SK-N-SH (cell line): ENCODE measurements around the gene HP1BP3. TPM values are rescaled to one million over a fixed set of nuclear protein-coding genes. Genes with fewer than 3 reads are reported as not detected.

ENCODE experiments used
- CTCF ChIA-PET: fragments of 300-600, 350-600 bp; formaldehyde crosslinking; extraction: SDS; loops from one replicate; lab custom pipeline; 2021; lab: Yijun Ruan, JAX
- POLR2A ChIA-PET: fragments of 350-600 bp; sonication (Branson Sonifier 250); formaldehyde crosslinking; extraction: SDS; loops from one replicate; lab custom pipeline; 2020; ENCODE audit warnings: antibody characterized with exemption, inconsistent platforms; lab: Yijun Ruan, JAX
- DNase-seq: peaks from one replicate; pipeline ENCODE4 v3.0.0; 2012
- H2AFZ ChIP-seq: fragments of 200-600 bp; sonication (generic); 2 replicates; pipeline ENCODE4 v1.8.1; 2016; ENCODE audit warnings: antibody characterized with exemption, mild to moderate bottlenecking, low read depth
- H3F3A ChIP-seq: fragments of 200-600 bp; sonication (generic); replicated peaks from 2 replicates; pipeline ENCODE3; 2016; ENCODE audit warnings: antibody characterized with exemption, mild to moderate bottlenecking; ENCODE audit not compliant: insufficient read depth
- H3K27ac ChIP-seq, 2 experiments: fragments of 200-500 bp in 1 of 2; fragments of 200-600 bp in 1 of 2; sonication (Bioruptor generic) in 1 of 2; sonication (generic), shearing (Covaris generic) in 1 of 2; 2 replicates each; pipeline versions ENCODE4 v1.5.1 to v1.6.1; 2014 to 2016; ENCODE audit warnings: low read depth in 2 of 2, inconsistent platforms in 1 of 2, low read length in 1 of 2, mild to moderate bottlenecking in 1 of 2, mixed read lengths in 1 of 2
- H3K27me3 ChIP-seq: fragments of 200-600 bp; sonication (generic), shearing (Covaris generic); 2 replicates; pipeline ENCODE4 v1.6.1; 2016; ENCODE audit warnings: mixed run types; ENCODE audit not compliant: insufficient read depth
- H3K36me3 ChIP-seq, 2 experiments: fragments of 200-500 bp in 1 of 2; fragments of 200-600 bp in 1 of 2; sonication (Bioruptor generic) in 1 of 2; sonication (generic) in 1 of 2; replicated peaks in 1 of 2; 2 replicates each; pipeline versions ENCODE3 to v1.5.1; 2014 to 2016; ENCODE audit warnings: low read length in 1 of 2, mild to moderate bottlenecking in 1 of 2; ENCODE audit not compliant: insufficient read depth in 2 of 2, control insufficient read depth in 1 of 2
- H3K4me1 ChIP-seq, 2 experiments: fragments of 200-500 bp in 1 of 2; fragments of 200-600 bp in 1 of 2; sonication (Bioruptor generic) in 1 of 2; sonication (generic), shearing (Covaris generic) in 1 of 2; 2 replicates each; pipeline versions ENCODE4 v1.5.1 to v1.6.1; 2014 to 2016; ENCODE audit warnings: low read depth in 1 of 2, low read length in 1 of 2, mixed run types in 1 of 2; ENCODE audit not compliant: insufficient read depth in 2 of 2, control insufficient read depth in 1 of 2
- H3K4me2 ChIP-seq: fragments of 200-600 bp; sonication (generic), shearing (Covaris generic); 2 replicates; pipeline ENCODE4 v1.6.1; 2017; ENCODE audit warnings: mixed run types
- H3K4me3 ChIP-seq, 2 experiments: fragments of 200-500 bp in 1 of 2; fragments of 200-600 bp in 1 of 2; sonication (Bioruptor generic) in 1 of 2; sonication (generic), shearing (Covaris generic) in 1 of 2; 2 replicates each; pipeline versions ENCODE4 v1.5.1 to v1.8.1; 2014 to 2016; ENCODE audit warnings: low read depth in 2 of 2, inconsistent platforms in 1 of 2, low read length in 1 of 2, mild to moderate bottlenecking in 1 of 2, mixed read lengths in 1 of 2, moderate library complexity in 1 of 2
- H3K79me2 ChIP-seq: fragments of 200-600 bp; sonication (generic); 2 replicates; pipeline ENCODE4 v1.8.1; 2017; ENCODE audit warnings: mild to moderate bottlenecking; ENCODE audit not compliant: insufficient read depth
- H3K9ac ChIP-seq: fragments of 200-600 bp; sonication (generic); 2 replicates; pipeline ENCODE4 v1.6.1; 2017; ENCODE audit warnings: mixed run types
- H3K9me2 ChIP-seq: fragments of 200-600 bp; sonication (generic); 2 replicates; pipeline ENCODE4 v1.6.1; 2017; ENCODE audit warnings: mixed run types
- H3K9me3 ChIP-seq: fragments of 200-600 bp; sonication (generic); 2 replicates; pipeline ENCODE4 v1.6.1; 2017; ENCODE audit warnings: mixed run types, mild to moderate bottlenecking, moderate library complexity
- H4K20me1 ChIP-seq: fragments of 200-600 bp; sonication (generic); 2 replicates; pipeline ENCODE4 v1.6.1; 2017; ENCODE audit warnings: mild to moderate bottlenecking, mixed run types; ENCODE audit not compliant: insufficient read depth
- CHD2 ChIP-seq: fragments of 150-350 bp; IDR thresholded peaks from 2 replicates; pipeline ENCODE4 v1.6.1; 2018; ENCODE audit warnings: low read length; ENCODE audit not compliant: partially characterized antibody
- CTCF ChIP-seq: fragments of 200-600 bp; sonication (generic); IDR thresholded peaks from 2 replicates; pipeline ENCODE4 v1.6.1; 2017; ENCODE audit warnings: antibody characterized with exemption, mild to moderate bottlenecking, moderate library complexity
- FOXJ3 ChIP-seq: sonication (generic); formaldehyde crosslinking; IDR thresholded peaks from 2 replicates; pipeline ENCODE4 v1.5.1; 2020; ENCODE audit warnings: mild to moderate bottlenecking, missing genetic modification reagents
- GATA2 ChIP-seq: sonication (generic); formaldehyde crosslinking; IDR thresholded peaks from 2 replicates; pipeline ENCODE4 v1.5.0; 2020; ENCODE audit warnings: mild to moderate bottlenecking, missing genetic modification reagents
- PBX3 ChIP-seq: IDR thresholded peaks from 2 replicates; pipeline ENCODE4; 2012
- POLR2AphosphoS5 ChIP-seq: IDR thresholded peaks from 2 replicates; pipeline ENCODE4 v1.6.1; 2012; ENCODE audit warnings: low read depth, low read length
- RFX5 ChIP-seq: IDR thresholded peaks from 2 replicates; pipeline ENCODE4 v1.6.1; 2012; ENCODE audit warnings: mild to moderate bottlenecking, improper control_type of control experiment, low read length
- SMC3 ChIP-seq: IDR thresholded peaks from 2 replicates; pipeline ENCODE4 v1.6.1; 2012; ENCODE audit warnings: low read depth, low read length, improper control_type of control experiment
- TEAD4 ChIP-seq: IDR thresholded peaks from 2 replicates; pipeline ENCODE4 v1.4.0; 2012; ENCODE audit warnings: mild to moderate bottlenecking, borderline replicate concordance; ENCODE audit not compliant: insufficient read depth
- USF2 ChIP-seq: fragments of 150-350 bp; IDR thresholded peaks from 2 replicates; pipeline ENCODE4 v1.6.1; 2017; ENCODE audit warnings: antibody characterized with exemption, low read length, low read depth, borderline replicate concordance
- YY1 ChIP-seq: IDR thresholded peaks from 2 replicates; pipeline ENCODE4 v1.4.0; 2012; ENCODE audit warnings: low read depth, mild to moderate bottlenecking
- ZBTB33 ChIP-seq: IDR thresholded peaks from 2 replicates; pipeline ENCODE4 v1.4.0; 2012; ENCODE audit warnings: low read depth, borderline replicate concordance
- WGBS: methylation state at CpG from one replicate; pipeline ENCODE4 v1.1.6; 2017; ENCODE audit warnings: low lambda C conversion rate; 5-methylcytosine and 5-hydroxymethylcytosine counted together
- polyA plus RNA-seq, 3 experiments: library from polyadenylated mRNA; depleted of rRNA; stranded (reverse); fragments of >200 nt; gene quantifications; 2 replicates each; pipeline ENCODE4 v1.2.3, GENCODE V29; 2012

The HP1BP3 gene
- polyA plus RNA-seq, 1 of the 3 experiments (the other 2 are of a cell fraction), result 236 TPM

GRCh38 chr1:20834780-20835179 lies 47.7 kb upstream of the HP1BP3 start:
- POLR2A ChIA-PET, result no interaction called here
- CTCF ChIA-PET, result no interaction called here

GRCh38 chr1:20834192-20834591 lies 47.1 kb upstream of the HP1BP3 start:
- H2AFZ ChIP-seq, result no peak overlapping the region
- peaks cover 5 to 18% of the 10 kb centered on the region in 2 experiments for H3K36me3 ChIP-seq
- H3K9ac ChIP-seq, result no peak overlapping the region
- H3K9me2 ChIP-seq, result no peaks in the 10 kb centered on the region
- no peaks in the 10 kb centered on the region for H3F3A ChIP-seq
- H3K79me2 ChIP-seq, result 0 out of 2 replicates have a peak, but pooled peaks cover 10% of the 10 kb centered on the region
- ChIA-PET POLR2A (no interaction called here), CTCF (no interaction called here)
- DNase-seq, result no peak
- no peak overlapping the region for H3K4me3 ChIP-seq
- no peaks in the 10 kb centered on the region for H4K20me1 ChIP-seq
- no peaks in the 10 kb centered on the region for H3K27me3 ChIP-seq
- peaks cover 0 to 6% of the 10 kb centered on the region in 2 experiments; a peak in 1 of 4 replicates for H3K4me1 ChIP-seq
- WGBS, result 89% methylated on average over 1 of the region's 1 CpG
- no peak overlapping the region for H3K27ac ChIP-seq
- H3K4me2 ChIP-seq, result no peak overlapping the region
- no peaks in the 10 kb centered on the region for H3K9me3 ChIP-seq
- TF ChIP-seq CTCF (no peak), CHD2 (no peak), YY1 (no peak), FOXJ3 (no peak), RFX5 (no peak), ZBTB33 (no peak), POLR2AphosphoS5 (no peak), SMC3 (no peak)

More at GRCh38 chr1:20834780-20835179, 47.7 kb upstream of the HP1BP3 start:
- Histone ChIP-seq H3K27me3 (no peaks in the 10 kb centered on the region), H3K4me2 (no peak overlapping the region), H3K4me3 (no peak overlapping the region), H3F3A (no peaks in the 10 kb centered on the region), H2AFZ (no peak overlapping the region), H3K9me3 (no peaks in the 10 kb centered on the region), H3K36me3 (peaks cover under 1 to 24% of the 10 kb centered on the region in 2 experiments)
- TF ChIP-seq PBX3, result no peak
- no peak for TF ChIP-seq GATA2 (CRISPR knock-in tag)
- no peak for TF ChIP-seq USF2
- no peak for TF ChIP-seq TEAD4
- TF ChIP-seq YY1, result no peak
- no peak for TF ChIP-seq POLR2AphosphoS5
- TF ChIP-seq ZBTB33, result no peak
- TF ChIP-seq, all 33 proteins: peak for 0
- H3K9ac ChIP-seq, result no peak overlapping the region
- H3K9me2 ChIP-seq, result no peaks in the 10 kb centered on the region
- H3K4me1 ChIP-seq, result peaks cover 0 to 6% of the 10 kb centered on the region in 2 experiments; a peak in 1 of 4 replicates
- no peak overlapping the region for H3K27ac ChIP-seq
- DNase-seq, result no peak
- no peaks in the 10 kb centered on the region for H4K20me1 ChIP-seq
- 0 out of 2 replicates have a peak, but pooled peaks cover 10% of the 10 kb centered on the region for H3K79me2 ChIP-seq
